SK-N-SH (cell line): ENCODE measurements around the gene NCKAP5. TPM values are rescaled to one million over a fixed set of nuclear protein-coding genes. Genes with fewer than 3 reads are reported as not detected.

Source experiments
- CTCF ChIA-PET: fragments of 300-600, 350-600 bp; formaldehyde crosslinking; extraction: SDS; loops from one replicate; lab custom pipeline; 2021; lab: Yijun Ruan, JAX
- POLR2A ChIA-PET: fragments of 350-600 bp; sonication (Branson Sonifier 250); formaldehyde crosslinking; extraction: SDS; loops from one replicate; lab custom pipeline; 2020; ENCODE audit warnings: antibody characterized with exemption, inconsistent platforms; lab: Yijun Ruan, JAX
- DNase-seq: peaks from one replicate; pipeline ENCODE4 v3.0.0; 2012
- H2AFZ ChIP-seq: fragments of 200-600 bp; sonication (generic); 2 replicates; pipeline ENCODE4 v1.8.1; 2016; ENCODE audit warnings: antibody characterized with exemption, mild to moderate bottlenecking, low read depth
- H3F3A ChIP-seq: fragments of 200-600 bp; sonication (generic); replicated peaks from 2 replicates; pipeline ENCODE3; 2016; ENCODE audit warnings: antibody characterized with exemption, mild to moderate bottlenecking; ENCODE audit not compliant: insufficient read depth
- H3K27ac ChIP-seq, 2 experiments: fragments of 200-500 bp in 1 of 2; fragments of 200-600 bp in 1 of 2; sonication (Bioruptor generic) in 1 of 2; sonication (generic), shearing (Covaris generic) in 1 of 2; 2 replicates each; pipeline versions ENCODE4 v1.5.1 to v1.6.1; 2014 to 2016; ENCODE audit warnings: low read depth in 2 of 2, inconsistent platforms in 1 of 2, low read length in 1 of 2, mild to moderate bottlenecking in 1 of 2, mixed read lengths in 1 of 2
- H3K27me3 ChIP-seq: fragments of 200-600 bp; sonication (generic), shearing (Covaris generic); 2 replicates; pipeline ENCODE4 v1.6.1; 2016; ENCODE audit warnings: mixed run types; ENCODE audit not compliant: insufficient read depth
- H3K36me3 ChIP-seq, 2 experiments: fragments of 200-500 bp in 1 of 2; fragments of 200-600 bp in 1 of 2; sonication (Bioruptor generic) in 1 of 2; sonication (generic) in 1 of 2; replicated peaks in 1 of 2; 2 replicates each; pipeline versions ENCODE3 to v1.5.1; 2014 to 2016; ENCODE audit warnings: low read length in 1 of 2, mild to moderate bottlenecking in 1 of 2; ENCODE audit not compliant: insufficient read depth in 2 of 2, control insufficient read depth in 1 of 2
- H3K4me1 ChIP-seq, 2 experiments: fragments of 200-500 bp in 1 of 2; fragments of 200-600 bp in 1 of 2; sonication (Bioruptor generic) in 1 of 2; sonication (generic), shearing (Covaris generic) in 1 of 2; 2 replicates each; pipeline versions ENCODE4 v1.5.1 to v1.6.1; 2014 to 2016; ENCODE audit warnings: low read depth in 1 of 2, low read length in 1 of 2, mixed run types in 1 of 2; ENCODE audit not compliant: insufficient read depth in 2 of 2, control insufficient read depth in 1 of 2
- H3K4me2 ChIP-seq: fragments of 200-600 bp; sonication (generic), shearing (Covaris generic); 2 replicates; pipeline ENCODE4 v1.6.1; 2017; ENCODE audit warnings: mixed run types
- H3K4me3 ChIP-seq, 2 experiments: fragments of 200-500 bp in 1 of 2; fragments of 200-600 bp in 1 of 2; sonication (Bioruptor generic) in 1 of 2; sonication (generic), shearing (Covaris generic) in 1 of 2; 2 replicates each; pipeline versions ENCODE4 v1.5.1 to v1.8.1; 2014 to 2016; ENCODE audit warnings: low read depth in 2 of 2, inconsistent platforms in 1 of 2, low read length in 1 of 2, mild to moderate bottlenecking in 1 of 2, mixed read lengths in 1 of 2, moderate library complexity in 1 of 2
- H3K79me2 ChIP-seq: fragments of 200-600 bp; sonication (generic); 2 replicates; pipeline ENCODE4 v1.8.1; 2017; ENCODE audit warnings: mild to moderate bottlenecking; ENCODE audit not compliant: insufficient read depth
- H3K9ac ChIP-seq: fragments of 200-600 bp; sonication (generic); 2 replicates; pipeline ENCODE4 v1.6.1; 2017; ENCODE audit warnings: mixed run types
- H3K9me2 ChIP-seq: fragments of 200-600 bp; sonication (generic); 2 replicates; pipeline ENCODE4 v1.6.1; 2017; ENCODE audit warnings: mixed run types
- H3K9me3 ChIP-seq: fragments of 200-600 bp; sonication (generic); 2 replicates; pipeline ENCODE4 v1.6.1; 2017; ENCODE audit warnings: mixed run types, mild to moderate bottlenecking, moderate library complexity
- H4K20me1 ChIP-seq: fragments of 200-600 bp; sonication (generic); 2 replicates; pipeline ENCODE4 v1.6.1; 2017; ENCODE audit warnings: mild to moderate bottlenecking, mixed run types; ENCODE audit not compliant: insufficient read depth
- CHD2 ChIP-seq: fragments of 150-350 bp; IDR thresholded peaks from 2 replicates; pipeline ENCODE4 v1.6.1; 2018; ENCODE audit warnings: low read length; ENCODE audit not compliant: partially characterized antibody
- FOSL2 ChIP-seq: IDR thresholded peaks from 2 replicates; pipeline ENCODE4 v1.4.0; 2012; ENCODE audit warnings: low read depth, mild to moderate bottlenecking, moderate library complexity, borderline replicate concordance
- FOXJ3 ChIP-seq: sonication (generic); formaldehyde crosslinking; IDR thresholded peaks from 2 replicates; pipeline ENCODE4 v1.5.1; 2020; ENCODE audit warnings: mild to moderate bottlenecking, missing genetic modification reagents
- FOXM1 ChIP-seq: IDR thresholded peaks from 2 replicates; pipeline ENCODE4 v1.4.0; 2012; ENCODE audit warnings: low read depth, mild to moderate bottlenecking
- GABPA ChIP-seq: IDR thresholded peaks from 2 replicates; pipeline ENCODE4 v1.4.0; 2012; ENCODE audit warnings: low read depth, mild to moderate bottlenecking
- GATA2 ChIP-seq: sonication (generic); formaldehyde crosslinking; IDR thresholded peaks from 2 replicates; pipeline ENCODE4 v1.5.0; 2020; ENCODE audit warnings: mild to moderate bottlenecking, missing genetic modification reagents
- JUND ChIP-seq: IDR thresholded peaks from 2 replicates; pipeline ENCODE4 v1.4.0; 2012
- MXI1 ChIP-seq: IDR thresholded peaks from 2 replicates; pipeline ENCODE4 v1.6.1; 2012; ENCODE audit warnings: mild to moderate bottlenecking, low read depth, low read length, improper control_type of control experiment
- RAD21 ChIP-seq: IDR thresholded peaks from 2 replicates; pipeline ENCODE4 v1.6.1; 2012; ENCODE audit warnings: mild to moderate bottlenecking, low read length
- REST ChIP-seq: IDR thresholded peaks from 2 replicates; pipeline ENCODE4 v1.6.1; 2012; ENCODE audit warnings: mild to moderate bottlenecking, low read depth, low read length, moderate library complexity
- RFX5 ChIP-seq: IDR thresholded peaks from 2 replicates; pipeline ENCODE4 v1.6.1; 2012; ENCODE audit warnings: mild to moderate bottlenecking, improper control_type of control experiment, low read length
- RXRA ChIP-seq: IDR thresholded peaks from 2 replicates; pipeline ENCODE4 v1.4.0; 2012; ENCODE audit warnings: low read depth, mild to moderate bottlenecking, borderline replicate concordance
- TAF1 ChIP-seq: IDR thresholded peaks from 2 replicates; pipeline ENCODE4 v1.6.1; 2012; ENCODE audit warnings: low read depth, mild to moderate bottlenecking, low read length, moderate library complexity, borderline replicate concordance
- TEAD4 ChIP-seq: IDR thresholded peaks from 2 replicates; pipeline ENCODE4 v1.4.0; 2012; ENCODE audit warnings: mild to moderate bottlenecking, borderline replicate concordance; ENCODE audit not compliant: insufficient read depth
- USF1 ChIP-seq: IDR thresholded peaks from 2 replicates; pipeline ENCODE4 v1.4.0; 2012; ENCODE audit warnings: low read depth, borderline replicate concordance
- USF2 ChIP-seq: fragments of 150-350 bp; IDR thresholded peaks from 2 replicates; pipeline ENCODE4 v1.6.1; 2017; ENCODE audit warnings: antibody characterized with exemption, low read length, low read depth, borderline replicate concordance
- WGBS: methylation state at CpG from one replicate; pipeline ENCODE4 v1.1.6; 2017; ENCODE audit warnings: low lambda C conversion rate; 5-methylcytosine and 5-hydroxymethylcytosine counted together
- polyA plus RNA-seq, 3 experiments: library from polyadenylated mRNA; depleted of rRNA; stranded (reverse); fragments of >200 nt; gene quantifications; 2 replicates each; pipeline ENCODE4 v1.2.3, GENCODE V29; 2012
- TF ChIP-seq, protein P1 (sequence below): fragments of 150-350 bp; IDR thresholded peaks from 2 replicates; pipeline ENCODE4 v1.6.1; 2016; ENCODE audit warnings: mild to moderate bottlenecking, low read depth, low read length

The NCKAP5 gene
- polyA plus RNA-seq, 1 of the 3 experiments (the other 2 are of a cell fraction), result 0.02 TPM

GRCh38 chr2:133503323-133503722 is 64.9 kb downstream of the NCKAP5 start:
- no peaks in the 10 kb centered on the region for H3K79me2 ChIP-seq
- H3K9ac ChIP-seq, result no peak overlapping the region
- ChIA-PET CTCF (interaction anchor here (1.0 to 1.9 kb wide), 3 partner anchors 12 to 341 kb away, joined by 3 to 6 read pairs (median 3); no protein-coding TSS in a partner anchor), POLR2A (no interaction called here)
- H3K27ac ChIP-seq, result peak overlapping the region in 1 of 2 experiments; percentile 64; a peak in 1 of 4 replicates
- DNase-seq, result no peak
- no peaks in the 10 kb centered on the region for H3K9me2 ChIP-seq
- WGBS, result 76% methylated on average over 1 of the region's 1 CpG
- H2AFZ ChIP-seq, result no peak overlapping the region
- no peaks in the 10 kb centered on the region for H3K36me3 ChIP-seq
- no peak overlapping the region for H3K4me2 ChIP-seq
- H3K9me3 ChIP-seq, result no peaks in the 10 kb centered on the region
- TF ChIP-seq FOSL2 (no peak), TEAD4 (no peak), GATA2 (CRISPR knock-in tag) (no peak), FOXM1 (no peak), MXI1 (no peak), RXRA (no peak), FOXJ3 (no peak), USF1 (no peak), JUND (no peak), CHD2 (no peak)
- TF ChIP-seq, protein P1, sequence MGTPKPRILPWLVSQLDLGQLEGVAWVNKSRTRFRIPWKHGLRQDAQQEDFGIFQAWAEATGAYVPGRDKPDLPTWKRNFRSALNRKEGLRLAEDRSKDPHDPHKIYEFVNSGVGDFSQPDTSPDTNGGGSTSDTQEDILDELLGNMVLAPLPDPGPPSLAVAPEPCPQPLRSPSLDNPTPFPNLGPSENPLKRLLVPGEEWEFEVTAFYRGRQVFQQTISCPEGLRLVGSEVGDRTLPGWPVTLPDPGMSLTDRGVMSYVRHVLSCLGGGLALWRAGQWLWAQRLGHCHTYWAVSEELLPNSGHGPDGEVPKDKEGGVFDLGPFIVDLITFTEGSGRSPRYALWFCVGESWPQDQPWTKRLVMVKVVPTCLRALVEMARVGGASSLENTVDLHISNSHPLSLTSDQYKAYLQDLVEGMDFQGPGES, result no peak
- peaks cover 5% of the 10 kb centered on the region for H3F3A ChIP-seq
- H3K4me3 ChIP-seq, result no peak overlapping the region
- no peaks in the 10 kb centered on the region for H4K20me1 ChIP-seq
- peaks cover 12 to 47% of the 10 kb centered on the region in 2 experiments; a peak in 2 of 4 replicates for H3K4me1 ChIP-seq
- H3K27me3 ChIP-seq, result no peaks in the 10 kb centered on the region

DNA sequence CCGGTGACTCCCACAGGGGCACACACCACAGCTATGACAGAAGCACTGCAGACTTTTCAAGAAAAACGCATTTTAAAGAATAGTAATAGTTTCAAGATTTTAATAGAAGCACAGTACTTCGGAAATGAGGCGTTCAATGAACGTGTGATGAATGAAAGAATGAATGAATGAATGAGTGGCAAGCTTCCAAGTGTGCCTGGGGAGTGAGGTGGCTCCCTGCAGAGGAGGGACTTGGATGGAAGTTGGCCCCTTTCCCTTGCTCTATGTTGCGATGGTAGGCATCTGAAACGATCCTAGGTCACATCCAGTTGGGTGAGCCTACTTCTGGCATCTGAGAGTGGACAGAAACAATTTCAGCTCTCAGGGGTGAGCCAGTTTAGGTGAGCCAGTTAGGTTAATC is 65.6 kb downstream of the NCKAP5 start:
- no peaks in the 10 kb centered on the region for H3K9me3 ChIP-seq
- no peaks in the 10 kb centered on the region for H4K20me1 ChIP-seq
- no peaks in the 10 kb centered on the region for H3K79me2 ChIP-seq
- ChIA-PET CTCF (interaction anchor here (1.0 to 1.9 kb wide), 3 partner anchors 13 to 342 kb away, joined by 3 to 6 read pairs (median 3); no protein-coding TSS in a partner anchor), POLR2A (no interaction called here)
- 69% methylated on average over 7 of the region's 7 CpGs for WGBS
- peaks cover 12 to 48% of the 10 kb centered on the region in 2 experiments; a peak in 2 of 4 replicates for H3K4me1 ChIP-seq
- H3K27ac ChIP-seq, result no peak overlapping the region
- no peak for DNase-seq
- H3K9ac ChIP-seq, result no peak overlapping the region
- TF ChIP-seq RAD21 (no peak), RFX5 (no peak), FOXJ3 (no peak), FOXM1 (no peak), GABPA (no peak), RXRA (no peak), TAF1 (no peak), REST (no peak), USF2 (no peak)
- TF ChIP-seq, protein P1, result no peak
- H2AFZ ChIP-seq, result no peak overlapping the region
- H3F3A ChIP-seq, result peaks cover 5% of the 10 kb centered on the region
- no peaks in the 10 kb centered on the region for H3K9me2 ChIP-seq
- no peaks in the 10 kb centered on the region for H3K27me3 ChIP-seq
- no peak overlapping the region for H3K4me2 ChIP-seq
- no peaks in the 10 kb centered on the region for H3K36me3 ChIP-seq
- H3K4me3 ChIP-seq, result no peak overlapping the region
